ENCODE measurements around the gene ERBB4. TPM values are rescaled to one million over a fixed set of nuclear protein-coding genes. Genes with fewer than 3 reads are reported as not detected.

ERBB4 gene
- total and polyA plus RNA-seq, 2 of the 8 experiments (the other 6 are each of a cell fraction or from before 2014, with no cell fraction given), result 0.34 to 1.3 TPM

DNA sequence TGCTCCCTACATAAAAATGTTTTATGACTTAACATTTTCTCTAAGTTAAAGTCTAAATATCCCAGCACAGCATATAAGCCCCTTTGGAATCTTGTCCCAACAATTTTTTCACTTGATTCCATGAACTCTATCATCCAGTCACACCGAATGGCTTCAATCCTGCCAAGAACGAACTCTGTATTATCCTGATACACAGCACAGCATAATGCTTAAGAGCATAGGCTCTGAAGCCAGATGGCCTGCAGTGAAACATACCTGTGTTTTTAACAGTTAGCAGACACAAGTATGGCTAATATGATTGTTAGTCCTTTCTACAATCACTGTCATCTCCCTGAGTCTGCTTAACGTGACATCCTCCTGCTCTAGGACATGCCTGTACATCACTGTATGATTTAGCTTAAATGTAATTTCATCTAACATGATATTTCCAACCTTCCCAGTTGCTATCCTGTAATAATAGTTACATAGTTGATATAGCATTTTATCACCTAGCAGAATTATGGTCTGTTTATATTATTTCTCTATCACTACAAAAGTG, 669.5 kb downstream of the ERBB4 start:
- H3K27me3 ChIP-seq (replicated peaks in 1 of 4; ENCODE audit: control insufficient read depth in 3 of 4, extremely low read depth in 1 of 4, insufficient read depth in 3 of 4, low read length in 3 of 4), result no peaks in the 10 kb centered on the region
- no peak overlapping the region for H2BK15ac ChIP-seq (ENCODE audit: low read length)
- no peak overlapping the region for H2AFZ ChIP-seq (ENCODE audit: low read length)
- no peak overlapping the region for H3K4me3 ChIP-seq (ENCODE audit: extremely low read depth in 1 of 4, insufficient read depth in 2 of 4, low read depth in 3 of 4, low read length in 4 of 4)
- H4K8ac ChIP-seq (ENCODE audit: extremely low read depth, insufficient read depth, low read length), result no peak overlapping the region
- ChIA-PET POLR2A (ENCODE audit: partially characterized antibody) (no interaction called here), CTCF (ENCODE audit: partially characterized antibody) (interaction anchor here (0.5 kb wide), 1 partner anchor 16 kb away, joined by 3 read pairs; no protein-coding TSS in a partner anchor)
- no peaks in the 10 kb centered on the region for H3K79me2 ChIP-seq (ENCODE audit: control insufficient read depth in 1 of 2, insufficient read depth in 2 of 2, low read length in 2 of 2)
- H2BK12ac ChIP-seq (ENCODE audit: low read depth, low read length), result no peak overlapping the region
- DNase-seq (ENCODE audit: low read depth in 1 of 2, low spot score in 2 of 2) (no peak), FAIRE-seq (no peak)
- no peak overlapping the region for H3K14ac ChIP-seq (ENCODE audit: insufficient read length)
- no peak overlapping the region for H2BK120ac ChIP-seq (replicated peaks; ENCODE audit: low read depth, low read length)
- H4K91ac ChIP-seq (replicated peaks; ENCODE audit: insufficient read length, low read length), result no peak overlapping the region
- H3K27ac ChIP-seq (ENCODE audit: low read depth, low read length), result no peak overlapping the region
- H2BK20ac ChIP-seq (ENCODE audit: low read length), result no peak overlapping the region
- H2BK5ac ChIP-seq (ENCODE audit: low read depth, low read length), result no peak overlapping the region
- H3K79me1 ChIP-seq (ENCODE audit: low read depth, low read length), result no peaks in the 10 kb centered on the region
- H4K5ac ChIP-seq (ENCODE audit: insufficient read length, low read depth, low read length), result no peak overlapping the region
- H3K4me2 ChIP-seq (ENCODE audit: insufficient read depth in 1 of 2, low read depth in 2 of 2, low read length in 2 of 2), result no peak overlapping the region
- no peak overlapping the region for H3K56ac ChIP-seq (replicated peaks; ENCODE audit: insufficient read length, low read depth, low read length)
- H3K9me3 ChIP-seq (ENCODE audit: insufficient read depth in 2 of 2, low read depth in 1 of 2, low read length in 1 of 2), result no peaks in the 10 kb centered on the region
- no peaks in the 10 kb centered on the region for H3K4me1 ChIP-seq (replicated peaks in 1 of 4; ENCODE audit: control insufficient read depth in 3 of 4, insufficient read depth in 4 of 4, low read length in 3 of 4)
- no peaks in the 10 kb centered on the region for H4K20me1 ChIP-seq (replicated peaks in 1 of 2; ENCODE audit: control insufficient read depth in 1 of 2, insufficient read depth in 2 of 2, low read length in 2 of 2)
- H3K23me2 ChIP-seq (ENCODE audit: low read depth, low read length), result no peaks in the 10 kb centered on the region
- WGBS, 2 experiments (ENCODE audit: extremely low coverage in 1 of 2, insufficient coverage in 1 of 2, insufficient read length in 1 of 2, insufficient replicate concordance in 2 of 2, low coverage in 1 of 2, low lambda C conversion rate in 2 of 2, missing lambda C conversion rate in 1 of 2), result 95% methylated on average over 3 of the region's 3 CpGs; no CpG with 5 or more reads in 1 of the 2 experiments
- no peak overlapping the region for H3K4ac ChIP-seq (replicated peaks; ENCODE audit: insufficient read length, low read depth, low read length)
- no peaks in the 10 kb centered on the region for H3K36me3 ChIP-seq (ENCODE audit: control insufficient read depth in 2 of 4, insufficient read depth in 4 of 4, low read length in 3 of 4)
- H3K18ac ChIP-seq (ENCODE audit: extremely low read depth, low read length), result no peak overlapping the region
- no peak overlapping the region for H3K23ac ChIP-seq (ENCODE audit: insufficient read length)
- no peak overlapping the region for H2AK5ac ChIP-seq (ENCODE audit: low read depth, low read length)
- H3K9ac ChIP-seq (replicated peaks in 1 of 4; ENCODE audit: extremely low read depth in 1 of 4, low read depth in 3 of 4, low read length in 3 of 4), result no peak overlapping the region
- TF ChIP-seq BCL11A (IDR thresholded peaks at IDR 0.05; ENCODE audit: low read depth in 2 of 2, low read length in 2 of 2) (no peak), SRF (IDR thresholded peaks at IDR 0.05; ENCODE audit: low read depth, low read length) (no peak), PHF8 (conservative IDR thresholded peaks at IDR 0.05; ENCODE audit: low read depth, low read length) (no peak), GABPA (IDR thresholded peaks at IDR 0.05; ENCODE audit: borderline replicate concordance, insufficient read depth, low read length) (no peak), EP300 (IDR thresholded peaks at IDR 0.05; ENCODE audit: borderline replicate concordance in 1 of 2, low read depth in 2 of 2, low read length in 2 of 2) (no peak), ZNF274 (IDR thresholded peaks at IDR 0.05; ENCODE audit: borderline replicate concordance, extremely low read depth, low read length) (no peak), TAF7 (optimal IDR thresholded peaks at IDR 0.05; ENCODE audit: borderline replicate concordance, low read depth, low read length) (no peak), EZH2 (IDR thresholded peaks at IDR 0.05; ENCODE audit: low read depth, low read length, severe bottlenecking) (no peak), TEAD4 (IDR thresholded peaks at IDR 0.05; ENCODE audit: low read depth, low read length) (no peak), POLR2AphosphoS5 (IDR thresholded peaks at IDR 0.05; ENCODE audit: low read depth, low read length) (no peak)
- TF ChIP-seq, protein P1, sequence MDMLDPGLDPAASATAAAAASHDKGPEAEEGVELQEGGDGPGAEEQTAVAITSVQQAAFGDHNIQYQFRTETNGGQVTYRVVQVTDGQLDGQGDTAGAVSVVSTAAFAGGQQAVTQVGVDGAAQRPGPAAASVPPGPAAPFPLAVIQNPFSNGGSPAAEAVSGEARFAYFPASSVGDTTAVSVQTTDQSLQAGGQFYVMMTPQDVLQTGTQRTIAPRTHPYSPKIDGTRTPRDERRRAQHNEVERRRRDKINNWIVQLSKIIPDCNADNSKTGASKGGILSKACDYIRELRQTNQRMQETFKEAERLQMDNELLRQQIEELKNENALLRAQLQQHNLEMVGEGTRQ (IDR thresholded peaks at IDR 0.05; ENCODE audit: low read length), result no peak
- TF ChIP-seq, protein P2, sequence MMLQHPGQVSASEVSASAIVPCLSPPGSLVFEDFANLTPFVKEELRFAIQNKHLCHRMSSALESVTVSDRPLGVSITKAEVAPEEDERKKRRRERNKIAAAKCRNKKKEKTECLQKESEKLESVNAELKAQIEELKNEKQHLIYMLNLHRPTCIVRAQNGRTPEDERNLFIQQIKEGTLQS (IDR thresholded peaks at IDR 0.05; ENCODE audit: insufficient read depth, low read depth, low read length), result no peak
